ENCODE data around the gene AIFM3.
"Not testable (repeated sequence)": the region's sequence is repeated elsewhere in the genome, so short reads cannot be mapped to it uniquely, and the experiment has no call there.

Gene AIFM3

DNA sequence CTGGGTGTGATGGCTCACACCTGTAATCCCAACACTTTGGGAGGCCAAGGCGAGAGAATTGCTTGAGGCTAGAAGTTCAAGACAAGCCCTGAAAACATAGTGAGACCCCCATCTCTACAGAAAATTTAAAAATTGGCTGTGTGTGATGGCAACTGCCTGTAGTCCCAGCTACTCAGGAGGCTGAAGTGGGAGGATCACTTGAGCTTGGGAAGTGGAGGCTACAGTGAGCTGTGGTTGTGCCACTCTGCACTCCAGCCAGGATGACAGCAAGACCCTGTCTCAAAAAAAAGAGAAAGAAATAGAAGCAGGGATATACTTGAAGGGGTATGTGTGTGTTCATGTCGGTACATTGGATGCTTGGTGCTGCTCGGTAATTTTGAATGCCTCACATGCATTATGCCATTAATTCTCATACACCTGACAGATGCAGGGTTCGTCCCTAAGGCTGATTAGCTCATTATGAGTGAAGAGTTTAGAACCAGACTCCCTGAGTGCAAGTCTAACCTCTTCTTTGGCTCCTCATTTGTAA, 35.9 kb upstream of the AIFM3 start:
- TF ChIP-seq ZNF8 (CRISPR knock-in tag; IDR thresholded peaks at IDR 0.05) (no peak), ZC3H10 (CRISPR knock-in tag; IDR thresholded peaks at IDR 0.05) (no peak), BACH2 (CRISPR knock-in tag; IDR thresholded peaks at IDR 0.05; ENCODE audit: borderline replicate concordance) (no peak), RARB (CRISPR knock-in tag; IDR thresholded peaks at IDR 0.05) (no peak), CSDC2 (CRISPR knock-in tag; IDR thresholded peaks at IDR 0.05) (no peak), ZFP3 (CRISPR knock-in tag; IDR thresholded peaks at IDR 0.05) (no peak), ZNF70 (CRISPR knock-in tag; IDR thresholded peaks at IDR 0.05) (no peak), ARNTL (CRISPR knock-in tag; IDR thresholded peaks at IDR 0.05; ENCODE audit: borderline replicate concordance, low read depth) (no peak)
- no peak for ATAC-seq

DNA sequence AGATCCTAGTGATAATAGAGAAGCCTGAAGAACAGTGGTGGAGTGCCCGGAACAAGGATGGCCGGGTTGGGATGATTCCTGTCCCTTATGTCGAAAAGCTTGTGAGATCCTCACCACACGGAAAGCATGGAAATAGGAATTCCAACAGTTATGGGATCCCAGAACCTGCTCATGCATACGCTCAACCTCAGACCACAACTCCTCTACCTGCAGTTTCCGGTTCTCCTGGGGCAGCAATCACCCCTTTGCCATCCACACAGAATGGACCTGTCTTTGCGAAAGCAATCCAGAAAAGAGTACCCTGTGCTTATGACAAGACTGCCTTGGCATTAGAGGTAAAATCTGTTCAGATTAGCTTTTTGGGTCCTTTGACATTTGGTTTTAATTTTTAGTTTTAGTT, 33.1 kb upstream of the AIFM3 start:
- no peak for ATAC-seq
- no peak for TF ChIP-seq OSR1 (CRISPR knock-in tag; IDR thresholded peaks at IDR 0.05)
- no peak for TF ChIP-seq TCF4 (CRISPR knock-in tag; IDR thresholded peaks at IDR 0.05; ENCODE audit: borderline replicate concordance)
- TF ChIP-seq SNAI2 (CRISPR knock-in tag; IDR thresholded peaks at IDR 0.05) = no peak
- no peak for TF ChIP-seq ZC3H10 (CRISPR knock-in tag; IDR thresholded peaks at IDR 0.05)
- TF ChIP-seq CREB5 (CRISPR knock-in tag; IDR thresholded peaks at IDR 0.05; ENCODE audit: low read depth) = no peak
- no peak for TF ChIP-seq ARNTL (CRISPR knock-in tag; IDR thresholded peaks at IDR 0.05; ENCODE audit: borderline replicate concordance, low read depth)
- TF ChIP-seq, protein P1, sequence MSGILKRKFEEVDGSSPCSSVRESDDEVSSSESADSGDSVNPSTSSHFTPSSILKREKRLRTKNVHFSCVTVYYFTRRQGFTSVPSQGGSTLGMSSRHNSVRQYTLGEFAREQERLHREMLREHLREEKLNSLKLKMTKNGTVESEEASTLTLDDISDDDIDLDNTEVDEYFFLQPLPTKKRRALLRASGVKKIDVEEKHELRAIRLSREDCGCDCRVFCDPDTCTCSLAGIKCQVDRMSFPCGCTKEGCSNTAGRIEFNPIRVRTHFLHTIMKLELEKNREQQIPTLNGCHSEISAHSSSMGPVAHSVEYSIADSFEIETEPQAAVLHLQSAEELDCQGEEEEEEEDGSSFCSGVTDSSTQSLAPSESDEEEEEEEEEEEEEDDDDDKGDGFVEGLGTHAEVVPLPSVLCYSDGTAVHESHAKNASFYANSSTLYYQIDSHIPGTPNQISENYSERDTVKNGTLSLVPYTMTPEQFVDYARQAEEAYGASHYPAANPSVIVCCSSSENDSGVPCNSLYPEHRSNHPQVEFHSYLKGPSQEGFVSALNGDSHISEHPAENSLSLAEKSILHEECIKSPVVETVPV (CRISPR knock-in tag; IDR thresholded peaks at IDR 0.05) = no peak
- TF ChIP-seq ZFP30 (CRISPR knock-in tag; IDR thresholded peaks at IDR 0.05) = no peak
- no peak for TF ChIP-seq ZNF8 (CRISPR knock-in tag; IDR thresholded peaks at IDR 0.05)
- TF ChIP-seq, protein P2, sequence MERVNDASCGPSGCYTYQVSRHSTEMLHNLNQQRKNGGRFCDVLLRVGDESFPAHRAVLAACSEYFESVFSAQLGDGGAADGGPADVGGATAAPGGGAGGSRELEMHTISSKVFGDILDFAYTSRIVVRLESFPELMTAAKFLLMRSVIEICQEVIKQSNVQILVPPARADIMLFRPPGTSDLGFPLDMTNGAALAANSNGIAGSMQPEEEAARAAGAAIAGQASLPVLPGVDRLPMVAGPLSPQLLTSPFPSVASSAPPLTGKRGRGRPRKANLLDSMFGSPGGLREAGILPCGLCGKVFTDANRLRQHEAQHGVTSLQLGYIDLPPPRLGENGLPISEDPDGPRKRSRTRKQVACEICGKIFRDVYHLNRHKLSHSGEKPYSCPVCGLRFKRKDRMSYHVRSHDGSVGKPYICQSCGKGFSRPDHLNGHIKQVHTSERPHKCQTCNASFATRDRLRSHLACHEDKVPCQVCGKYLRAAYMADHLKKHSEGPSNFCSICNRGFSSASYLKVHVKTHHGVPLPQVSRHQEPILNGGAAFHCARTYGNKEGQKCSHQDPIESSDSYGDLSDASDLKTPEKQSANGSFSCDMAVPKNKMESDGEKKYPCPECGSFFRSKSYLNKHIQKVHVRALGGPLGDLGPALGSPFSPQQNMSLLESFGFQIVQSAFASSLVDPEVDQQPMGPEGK (CRISPR knock-in tag; IDR thresholded peaks at IDR 0.05; ENCODE audit: borderline replicate concordance) = no peak
- no peak for TF ChIP-seq CSDC2 (CRISPR knock-in tag; IDR thresholded peaks at IDR 0.05)
- TF ChIP-seq RARB (CRISPR knock-in tag; IDR thresholded peaks at IDR 0.05) = no peak
- TF ChIP-seq ZNF70 (CRISPR knock-in tag; IDR thresholded peaks at IDR 0.05) = no peak
- TF ChIP-seq PPARA (CRISPR knock-in tag; IDR thresholded peaks at IDR 0.05; ENCODE audit: borderline replicate concordance) = no peak
- TF ChIP-seq ZFP3 (CRISPR knock-in tag; IDR thresholded peaks at IDR 0.05) = no peak
- no peak for TF ChIP-seq ISL1 (CRISPR knock-in tag; IDR thresholded peaks at IDR 0.05)

- ATAC-seq = not testable (repeated sequence)
These were observed 32.0 kb upstream of the AIFM3 start for GRCh38 chr22:20935049-20935448.

GRCh38 chr22:20935780-20936539, 31.1 kb upstream of the AIFM3 start:
- not testable (repeated sequence) for ATAC-seq

DNA sequence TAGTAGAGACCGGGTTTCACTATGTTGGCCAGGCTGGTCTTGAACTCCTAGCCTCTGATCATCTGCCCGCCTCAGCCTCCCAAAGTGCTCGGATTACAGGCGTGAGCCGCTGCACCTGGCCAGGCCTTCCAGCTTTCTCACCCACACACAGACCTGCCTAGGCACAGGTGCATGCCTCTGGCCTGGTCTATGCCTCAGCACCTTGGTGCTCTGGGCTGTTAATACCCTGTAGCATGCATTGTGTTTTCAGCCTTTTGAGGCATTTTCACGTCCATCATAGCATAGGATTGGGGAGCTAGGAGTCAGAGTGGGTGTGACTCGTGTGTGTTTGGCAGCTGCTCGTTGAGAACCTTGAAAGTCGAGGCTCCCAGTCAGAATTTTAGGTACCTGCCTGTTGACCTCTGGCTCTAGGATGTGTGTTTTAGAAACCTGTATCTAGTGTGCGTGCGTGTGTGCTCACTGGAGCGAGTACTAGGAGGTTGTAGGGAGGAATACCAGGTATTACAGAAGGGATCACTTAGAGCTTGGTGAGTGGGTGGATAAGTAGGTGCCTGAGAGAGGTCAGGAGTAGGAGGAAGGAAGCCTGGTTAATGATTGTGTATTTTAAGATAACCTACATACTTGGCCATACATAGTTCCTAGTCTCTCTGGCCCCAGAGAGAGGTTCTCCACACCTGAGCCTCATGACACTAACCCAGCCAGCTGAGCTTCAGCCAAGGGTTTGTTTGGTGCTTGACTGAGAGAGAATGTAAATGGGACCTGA, 29.8 kb upstream of the AIFM3 start:
- no peak for TF ChIP-seq ZFP3 (CRISPR knock-in tag; IDR thresholded peaks at IDR 0.05)
- TF ChIP-seq ZFP30 (CRISPR knock-in tag; IDR thresholded peaks at IDR 0.05) = no peak
- no peak for TF ChIP-seq CSDC2 (CRISPR knock-in tag; IDR thresholded peaks at IDR 0.05)
- ATAC-seq = no peak

All from SK-N-SH treated with all-trans-retinoic acid at 6 μM for 48 hours (cell line).